Measurements from ENCODE around the gene KCTD10. TPM values are rescaled to one million over a fixed set of nuclear protein-coding genes. Genes with fewer than 3 reads are reported as not detected.

Gene KCTD10
- total RNA-seq, 3 donors from 2014 or later (not counting 1 experiment from before 2014, with no cell fraction given), result 76.0 to 141 (median 79.0) TPM

DNA sequence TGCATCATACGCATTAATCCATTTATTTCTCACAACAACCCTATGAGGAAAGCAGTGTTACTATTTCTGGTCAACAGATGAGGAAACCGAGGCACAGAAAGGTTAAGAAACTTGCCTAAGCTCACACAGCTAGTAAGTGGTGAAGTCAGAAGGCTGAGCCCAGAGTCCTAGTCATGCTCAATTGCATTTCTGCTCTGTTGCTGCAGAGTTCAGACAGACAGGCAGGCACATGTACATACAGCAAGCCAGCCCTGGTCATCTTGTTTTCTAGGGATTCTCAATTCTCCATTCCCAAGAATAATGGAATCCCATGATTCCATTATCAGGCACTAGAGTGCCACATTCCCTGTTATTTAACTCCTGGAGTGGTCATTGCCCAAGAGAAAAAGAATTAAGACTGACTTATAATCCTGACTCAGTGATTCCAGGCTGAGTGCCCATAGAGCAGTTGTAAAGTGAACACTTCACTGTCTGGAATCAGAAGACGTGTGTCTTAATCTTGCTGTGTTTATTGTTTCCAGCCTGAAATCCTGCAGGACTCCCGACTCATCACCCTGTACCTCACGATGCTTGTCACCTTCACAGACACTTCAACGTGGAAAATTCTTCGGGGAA is 11.1 kb upstream of the KCTD10 start:
- intact Hi-C loops (cut with micrococcal nuclease), result no loop called here
- 95% methylated on average over 7 of the region's 7 CpGs for WGBS (ENCODE audit: insufficient coverage)
- Mint-ChIP-seq H3K27ac (no peak overlapping the region), H3K4me3 (no peak overlapping the region), H3K36me3 (peaks cover 20% of the 10 kb centered on the region), H3K9me3 (no peaks in the 10 kb centered on the region), H3K4me1 (no peaks in the 10 kb centered on the region), H3K27me3 (ENCODE audit: low read depth in 2 of 2) (no peaks in the 10 kb centered on the region)
- DNase-seq, result no peak
- Histone ChIP-seq H3K9me3 (ENCODE audit: control insufficient read depth, insufficient read depth, low read length) (no peaks in the 10 kb centered on the region), H3K4me1 (ENCODE audit: control insufficient read depth, insufficient read depth, low read length) (no peaks in the 10 kb centered on the region), H3K27ac (ENCODE audit: low read length) (no peak overlapping the region), H3K27me3 (ENCODE audit: control insufficient read depth, insufficient read depth, low read length) (no peaks in the 10 kb centered on the region), H3K4me3 (ENCODE audit: low read length) (no peak overlapping the region), H3K36me3 (ENCODE audit: control insufficient read depth, insufficient read depth, low read length) (peaks cover 82% of the 10 kb centered on the region)
- TF ChIP-seq, protein P1, sequence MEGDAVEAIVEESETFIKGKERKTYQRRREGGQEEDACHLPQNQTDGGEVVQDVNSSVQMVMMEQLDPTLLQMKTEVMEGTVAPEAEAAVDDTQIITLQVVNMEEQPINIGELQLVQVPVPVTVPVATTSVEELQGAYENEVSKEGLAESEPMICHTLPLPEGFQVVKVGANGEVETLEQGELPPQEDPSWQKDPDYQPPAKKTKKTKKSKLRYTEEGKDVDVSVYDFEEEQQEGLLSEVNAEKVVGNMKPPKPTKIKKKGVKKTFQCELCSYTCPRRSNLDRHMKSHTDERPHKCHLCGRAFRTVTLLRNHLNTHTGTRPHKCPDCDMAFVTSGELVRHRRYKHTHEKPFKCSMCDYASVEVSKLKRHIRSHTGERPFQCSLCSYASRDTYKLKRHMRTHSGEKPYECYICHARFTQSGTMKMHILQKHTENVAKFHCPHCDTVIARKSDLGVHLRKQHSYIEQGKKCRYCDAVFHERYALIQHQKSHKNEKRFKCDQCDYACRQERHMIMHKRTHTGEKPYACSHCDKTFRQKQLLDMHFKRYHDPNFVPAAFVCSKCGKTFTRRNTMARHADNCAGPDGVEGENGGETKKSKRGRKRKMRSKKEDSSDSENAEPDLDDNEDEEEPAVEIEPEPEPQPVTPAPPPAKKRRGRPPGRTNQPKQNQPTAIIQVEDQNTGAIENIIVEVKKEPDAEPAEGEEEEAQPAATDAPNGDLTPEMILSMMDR (IDR thresholded peaks at IDR 0.05), result no peak
- ATAC-seq, result no peak

DNA sequence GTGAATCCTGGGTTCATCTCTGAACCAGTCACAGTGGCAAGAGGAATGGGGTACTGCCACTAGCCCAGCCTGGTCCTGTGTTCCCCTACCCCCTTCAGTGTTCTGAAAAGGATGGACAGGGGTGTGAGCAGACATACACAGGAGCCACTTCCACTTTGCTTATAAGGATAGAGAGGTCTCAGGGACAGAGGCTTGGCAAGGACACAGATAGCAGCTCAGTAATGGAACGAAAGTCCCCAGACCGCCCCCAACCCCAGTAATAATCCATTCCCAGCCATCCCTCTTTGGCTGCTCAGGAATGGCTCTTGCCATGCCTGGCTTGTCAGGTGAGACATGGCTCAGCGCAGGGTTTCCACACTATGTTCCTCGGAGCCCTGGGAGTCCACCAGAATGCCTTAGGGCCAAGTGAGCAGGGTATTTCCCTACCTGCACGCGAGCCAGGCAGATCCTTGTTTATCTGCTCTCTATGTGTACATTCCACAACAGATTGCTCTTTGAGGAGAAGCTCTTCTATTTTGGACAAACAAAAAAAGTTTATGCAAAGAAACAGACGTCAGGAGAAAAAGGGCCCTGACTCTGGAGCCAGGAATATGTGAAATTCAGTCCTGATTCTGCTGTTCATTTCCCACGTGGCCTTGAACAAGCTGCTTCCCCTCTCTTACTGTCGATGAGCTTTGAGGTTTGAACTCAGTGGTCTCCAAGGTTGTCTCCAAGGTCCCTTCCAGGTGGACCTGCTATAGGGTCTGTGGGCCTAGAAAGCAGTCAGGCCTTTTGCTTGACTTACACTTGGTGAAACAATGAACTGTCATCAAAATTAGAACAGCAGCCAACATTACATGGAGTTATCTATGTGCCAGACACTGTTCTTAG is 10.3 kb upstream of the KCTD10 start:
- Histone ChIP-seq H3K9me3 (ENCODE audit: control insufficient read depth, insufficient read depth, low read length) (no peaks in the 10 kb centered on the region), H3K36me3 (ENCODE audit: control insufficient read depth, insufficient read depth, low read length) (peaks cover 82% of the 10 kb centered on the region), H3K4me1 (ENCODE audit: control insufficient read depth, insufficient read depth, low read length) (no peaks in the 10 kb centered on the region), H3K27ac (ENCODE audit: low read length) (no peak overlapping the region), H3K27me3 (ENCODE audit: control insufficient read depth, insufficient read depth, low read length) (no peaks in the 10 kb centered on the region), H3K4me3 (ENCODE audit: low read length) (no peak overlapping the region)
- Mint-ChIP-seq H3K27me3 (ENCODE audit: low read depth in 2 of 2) (no peaks in the 10 kb centered on the region), H3K4me1 (no peaks in the 10 kb centered on the region), H3K4me3 (no peak overlapping the region), H3K9me3 (no peaks in the 10 kb centered on the region), H3K27ac (no peak overlapping the region), H3K36me3 (peaks cover 18% of the 10 kb centered on the region)
- TF ChIP-seq, protein P1 (IDR thresholded peaks at IDR 0.05), result no peak
- DNase-seq, result no peak
- no peak for ATAC-seq
- intact Hi-C loops (cut with micrococcal nuclease), result no loop called here
- 97% methylated on average over 9 of the region's 9 CpGs for WGBS (ENCODE audit: insufficient coverage)

DNA sequence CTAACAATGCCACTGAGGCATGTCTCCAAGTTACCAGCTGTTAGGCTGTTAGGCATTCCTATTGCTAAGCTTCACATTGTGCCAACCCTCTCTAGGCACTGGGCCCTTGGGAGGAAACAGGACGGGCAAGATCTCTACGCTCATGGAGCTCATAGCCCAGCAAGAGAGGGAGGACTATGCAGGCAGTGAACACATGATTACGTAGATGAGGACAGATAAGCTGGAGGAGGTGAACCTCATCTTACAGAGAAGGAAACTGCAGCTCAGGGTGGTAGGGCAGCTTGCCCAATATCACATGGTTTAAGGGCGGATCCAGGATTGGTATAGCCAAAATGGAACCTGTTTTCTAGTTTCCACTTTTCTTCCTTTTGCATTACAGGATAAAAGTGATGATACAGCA is 8.1 kb upstream of the KCTD10 start:
- Mint-ChIP-seq H3K27me3 (ENCODE audit: low read depth in 2 of 2) (no peaks in the 10 kb centered on the region), H3K9me3 (no peaks in the 10 kb centered on the region), H3K36me3 (peaks cover 11% of the 10 kb centered on the region), H3K4me3 (no peak overlapping the region), H3K27ac (no peak overlapping the region), H3K4me1 (no peaks in the 10 kb centered on the region)
- no peak for ATAC-seq
- WGBS (ENCODE audit: insufficient coverage), result 86% methylated on average over 4 of the region's 4 CpGs
- TF ChIP-seq, protein P1 (IDR thresholded peaks at IDR 0.05), result no peak
- Histone ChIP-seq H3K27ac (ENCODE audit: low read length) (no peak overlapping the region), H3K27me3 (ENCODE audit: control insufficient read depth, insufficient read depth, low read length) (no peaks in the 10 kb centered on the region), H3K9me3 (ENCODE audit: control insufficient read depth, insufficient read depth, low read length) (no peaks in the 10 kb centered on the region), H3K4me3 (ENCODE audit: low read length) (no peak overlapping the region), H3K36me3 (ENCODE audit: control insufficient read depth, insufficient read depth, low read length) (peaks cover 69% of the 10 kb centered on the region), H3K4me1 (ENCODE audit: control insufficient read depth, insufficient read depth, low read length) (no peaks in the 10 kb centered on the region)
- intact Hi-C loops (cut with micrococcal nuclease), result no loop called here
- DNase-seq, result no peak
